Uterus (tissue), 2 donors: ENCODE measurements around the gene SELE.

Experiments used
- CTCF ChIP-seq, 4 experiments: fragments of 200-600 bp in 2 of 4; fragments of 450-650 bp in 2 of 4; sonication (generic) in 2 of 4; IDR thresholded peaks; one replicate each; pipeline ENCODE4 v1.5.1; 2016 to 2019; ENCODE audit warnings: antibody characterized with exemption in 4 of 4, mild to moderate bottlenecking in 2 of 4, moderate library complexity in 1 of 4
- POLR2A ChIP-seq, 2 donors: fragments of 450-650 bp; IDR thresholded peaks; one replicate each; pipeline ENCODE4 v1.6.1; 2016; ENCODE audit warnings: antibody characterized with exemption in 2 of 2, mild to moderate bottlenecking in 1 of 2, moderate library complexity in 1 of 2

- TF ChIP-seq POLR2A (IDR thresholded peaks at IDR 0.05) (no peak), CTCF (IDR thresholded peaks at IDR 0.05) (no peak)
Observed at GRCh38 chr1:169683661-169684060, 50.2 kb downstream of the SELE start.
